ENCODE results near the gene TRIM31.

- TF ChIP-seq MYC (IDR thresholded peaks at IDR 0.05; ENCODE audit: low read depth, low read length) (no peak), CTCF (IDR thresholded peaks at IDR 0.05; ENCODE audit: extremely low read depth in 1 of 2, insufficient read depth in 1 of 2, low read depth in 1 of 2, low read length in 2 of 2) (no peak), GATA2 (IDR thresholded peaks at IDR 0.05; ENCODE audit: insufficient read depth, insufficient read length, low read depth, low read length) (no peak), EZH2 (IDR thresholded peaks at IDR 0.05; ENCODE audit: borderline replicate concordance, low read depth, low read length, severe bottlenecking) (no peak), POLR2AphosphoS5 (IDR thresholded peaks at IDR 0.05; ENCODE audit: insufficient read depth, low read depth, low read length) (no peak), POLR2A (IDR thresholded peaks at IDR 0.05; ENCODE audit: low read depth, low read length) (no peak), JUN (IDR thresholded peaks at IDR 0.05; ENCODE audit: borderline replicate concordance, insufficient read depth, insufficient read length, low read depth) (no peak), MAX (IDR thresholded peaks at IDR 0.05; ENCODE audit: insufficient read depth, insufficient read length) (no peak)
Measured at GRCh38 chr6:30162265-30163089, 49.6 kb upstream of the TRIM31 start.

Measured in endothelial cell of umbilical vein (primary cell).